ENCODE data around the gene ARHGAP22. TPM values are rescaled to one million over a fixed set of nuclear protein-coding genes. Genes with fewer than 3 reads are reported as not detected.
A peak's percentile ranks its signal among the peaks of the same experiment; 100 is the strongest.

The ARHGAP22 gene
- total RNA-seq, 3 donors from 2014 or later, result 2.6 to 8.2 (median 4.8) TPM

DNA sequence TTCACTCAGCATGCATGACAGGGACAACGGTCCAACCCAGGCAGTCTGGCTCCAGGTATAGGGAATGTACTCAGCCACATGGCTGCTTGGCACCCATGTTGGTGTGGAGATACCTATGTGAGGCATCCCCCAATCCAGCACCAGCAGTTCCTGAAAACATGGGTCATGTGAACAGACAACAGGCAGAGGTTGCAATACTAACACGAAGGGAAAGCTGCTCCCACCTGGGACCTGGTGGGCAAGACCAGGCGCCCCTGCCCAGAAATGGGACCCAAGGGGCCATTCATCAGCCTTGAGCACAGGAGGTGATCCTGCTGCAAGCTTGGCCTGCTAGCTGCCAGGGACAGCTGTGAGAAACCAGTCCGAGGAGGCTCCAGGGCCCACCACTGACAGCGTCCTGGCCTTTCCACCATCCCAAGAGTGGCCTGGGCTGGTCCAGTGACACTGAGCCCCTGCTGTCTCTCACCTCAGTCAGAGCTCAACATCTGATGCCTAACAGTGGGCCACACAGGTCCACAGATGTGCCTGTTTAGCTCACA is 142.3 kb downstream of the ARHGAP22 start:
- Histone ChIP-seq H3K27me3 (no peaks in the 10 kb centered on the region), H3K4me1 (no peaks in the 10 kb centered on the region), H3K4me3 (no peak overlapping the region), H3K36me3 (no peaks in the 10 kb centered on the region), H3K9me3 (no peaks in the 10 kb centered on the region), H3K27ac (no peak overlapping the region)
- intact Hi-C loops (cut with DNase I; ENCODE audit: low total_unique reads), result no loop called here
- DNase-seq (ENCODE audit: low spot score in 2 of 2), result peak in 1 of 2 donors; percentile 39
- TF ChIP-seq POLR2A (IDR thresholded peaks at IDR 0.05) (no peak), CTCF (IDR thresholded peaks at IDR 0.05) (no peak), POLR2AphosphoS5 (IDR thresholded peaks at IDR 0.05) (no peak)

DNA sequence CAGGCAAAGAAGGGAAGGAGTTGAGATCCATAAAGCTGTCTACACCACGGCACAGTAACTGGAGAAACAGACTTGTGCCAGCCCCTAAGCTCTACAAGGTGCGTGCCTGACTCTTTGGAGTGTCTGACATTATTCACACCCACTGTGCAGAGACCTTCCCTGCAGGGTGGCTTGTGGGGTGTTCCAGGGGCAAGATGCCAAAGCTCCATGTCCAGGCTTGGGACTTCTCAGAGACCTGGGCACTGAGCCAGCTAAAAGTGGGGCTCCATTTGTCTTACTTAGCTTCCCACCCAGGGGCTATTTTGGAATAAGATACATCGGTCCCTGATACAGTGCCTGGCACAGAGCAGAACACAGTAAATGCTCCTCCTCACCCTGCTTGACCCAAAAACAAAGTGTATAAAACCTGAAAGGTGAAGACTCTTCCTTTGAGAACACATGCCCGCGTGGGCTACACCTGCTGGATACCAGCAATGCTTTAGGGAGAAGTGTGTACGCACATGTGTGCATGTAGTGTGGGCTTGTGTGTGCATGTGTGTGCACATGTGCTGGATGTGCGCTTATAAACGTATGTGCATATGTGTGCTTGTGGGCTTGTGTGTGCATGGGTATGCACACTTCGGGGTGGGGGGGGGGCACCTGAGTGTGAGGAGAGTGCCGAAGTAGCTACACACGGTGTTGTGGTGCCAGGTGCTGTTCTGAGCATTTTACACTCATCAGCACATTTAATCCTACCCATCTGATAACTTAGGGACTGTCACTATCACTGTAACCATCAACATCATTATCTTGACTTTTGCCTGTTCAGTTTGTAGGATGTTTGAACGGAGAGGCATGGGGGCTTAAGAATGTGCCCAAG is 143.0 kb downstream of the ARHGAP22 start:
- no peaks in the 10 kb centered on the region for H3K27me3 ChIP-seq
- H3K4me3 ChIP-seq, result no peak overlapping the region
- intact Hi-C loops (cut with DNase I; ENCODE audit: low total_unique reads), result no loop called here
- H3K27ac ChIP-seq, result no peak overlapping the region
- peak; percentile 10 to 48 for DNase-seq (ENCODE audit: low spot score in 2 of 2)
- no peaks in the 10 kb centered on the region for H3K9me3 ChIP-seq
- no peaks in the 10 kb centered on the region for H3K36me3 ChIP-seq
- H3K4me1 ChIP-seq, result no peaks in the 10 kb centered on the region
- TF ChIP-seq CTCF (IDR thresholded peaks at IDR 0.05), result no peak
- TF ChIP-seq POLR2AphosphoS5 (IDR thresholded peaks at IDR 0.05), result no peak
- TF ChIP-seq POLR2A (IDR thresholded peaks at IDR 0.05), result no peak

- no peaks in the 10 kb centered on the region for H3K36me3 ChIP-seq
- intact Hi-C loops (cut with DNase I; ENCODE audit: low total_unique reads), result no loop called here
- H3K4me3 ChIP-seq, result no peak overlapping the region
- no peaks in the 10 kb centered on the region for H3K4me1 ChIP-seq
- no peaks in the 10 kb centered on the region for H3K9me3 ChIP-seq
- H3K27ac ChIP-seq, result no peak overlapping the region
- no peaks in the 10 kb centered on the region for H3K27me3 ChIP-seq
- no peak for DNase-seq (ENCODE audit: low spot score in 2 of 2)
- TF ChIP-seq CTCF (IDR thresholded peaks at IDR 0.05) (no peak), POLR2AphosphoS5 (IDR thresholded peaks at IDR 0.05) (no peak), POLR2A (IDR thresholded peaks at IDR 0.05) (no peak)
These were observed 144.7 kb downstream of the ARHGAP22 start for GRCh38 chr10:48460182-48460581.

DNA sequence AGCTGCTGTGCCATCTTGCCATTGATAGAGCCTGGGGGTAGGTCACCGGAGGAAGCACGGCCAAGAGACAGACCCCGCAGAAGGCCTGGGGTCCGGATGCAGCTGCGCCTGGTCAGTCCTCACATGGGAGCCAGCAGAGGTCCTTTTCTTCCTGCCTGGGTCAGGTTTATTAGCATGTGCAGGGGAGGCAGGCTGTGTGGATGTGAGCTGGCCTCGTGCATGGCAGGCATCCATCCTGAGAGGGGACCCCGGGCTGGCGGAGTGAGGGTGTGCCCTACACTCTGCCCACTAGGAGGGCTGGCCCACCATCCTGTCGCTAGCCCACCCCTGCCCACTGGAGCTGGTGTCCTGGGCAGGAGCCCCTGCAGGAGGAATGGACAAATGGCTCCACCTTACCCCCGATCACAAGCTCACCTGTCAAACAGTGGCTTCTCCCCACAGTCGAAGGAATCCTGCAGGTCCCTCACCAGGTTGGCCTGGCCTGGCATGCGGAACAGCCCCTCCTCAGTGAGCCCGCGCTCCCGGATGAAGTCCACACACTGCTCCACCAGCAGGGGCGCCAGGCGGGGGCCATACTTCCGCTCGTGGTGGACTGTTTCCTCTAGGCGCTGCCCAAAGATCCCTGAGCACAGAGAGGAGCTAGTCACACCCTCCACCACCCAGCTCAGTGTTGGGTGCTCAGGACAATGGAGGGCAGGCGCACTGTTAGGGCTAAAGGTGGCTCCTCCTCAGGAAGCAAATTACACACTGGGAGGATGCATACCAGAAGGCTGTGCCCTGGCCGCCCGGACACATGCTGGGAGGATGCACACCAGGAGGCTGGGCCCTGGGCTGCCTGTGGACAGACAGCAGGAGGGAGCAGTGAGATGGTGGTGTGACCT is 145.4 kb downstream of the ARHGAP22 start:
- no peak for TF ChIP-seq CTCF (IDR thresholded peaks at IDR 0.05)
- TF ChIP-seq POLR2AphosphoS5 (IDR thresholded peaks at IDR 0.05), result no peak
- no peak for TF ChIP-seq POLR2A (IDR thresholded peaks at IDR 0.05)
- intact Hi-C loops (cut with DNase I; ENCODE audit: low total_unique reads), result no loop called here
- no peaks in the 10 kb centered on the region for H3K9me3 ChIP-seq
- no peaks in the 10 kb centered on the region for H3K4me1 ChIP-seq
- no peak overlapping the region for H3K27ac ChIP-seq
- H3K36me3 ChIP-seq, result no peaks in the 10 kb centered on the region
- no peak overlapping the region for H3K4me3 ChIP-seq
- H3K27me3 ChIP-seq, result no peaks in the 10 kb centered on the region
- DNase-seq (ENCODE audit: low spot score in 2 of 2), result peak; percentile 12 to 47
